HepG2 (cell line): ENCODE data around the gene PFKP.

ENCODE experiments used
- ATF3 ChIP-seq: sonication (generic); formaldehyde crosslinking; IDR thresholded peaks from 2 replicates; pipeline ENCODE4 v1.4.0; 2020; ENCODE audit warnings: missing genetic modification reagents
- BRF2 ChIP-seq: sonication (generic); formaldehyde crosslinking; IDR thresholded peaks from 2 replicates; pipeline ENCODE4 v1.8.1; 2022; ENCODE audit warnings: mild to moderate bottlenecking, missing genetic modification reagents
- CREB1 ChIP-seq, 2 experiments: fragments of 450-650 bp in 1 of 2; IDR thresholded peaks; 2 replicates each; pipeline ENCODE4 v1.6.1; 2016 to 2017; ENCODE audit warnings: control low read depth in 1 of 2, mild to moderate bottlenecking in 1 of 2, missing compliant biosample characterization in 1 of 2, missing genetic modification characterization in 1 of 2
- EZH2 ChIP-seq: conservative IDR thresholded peaks from 2 replicates; pipeline ENCODE4 v1.6.1; 2012; ENCODE audit warnings: mild to moderate bottlenecking, low read depth, low read length, moderate library complexity
- GLI4 ChIP-seq: sonication (generic); formaldehyde crosslinking; IDR thresholded peaks from 2 replicates; pipeline ENCODE4 v1.5.1; 2020; ENCODE audit warnings: missing genetic modification reagents, mild to moderate bottlenecking, moderate library complexity, borderline replicate concordance
- MED1 ChIP-seq: sonication (generic); formaldehyde crosslinking; IDR thresholded peaks from 2 replicates; pipeline ENCODE4 v1.4.0; 2020; ENCODE audit warnings: missing genetic modification reagents
- ZNF142 ChIP-seq: sonication (generic); formaldehyde crosslinking; IDR thresholded peaks from 2 replicates; pipeline ENCODE4 v1.4.0; 2020; ENCODE audit warnings: missing genetic modification reagents
- ZNF224 ChIP-seq: sonication (generic); formaldehyde crosslinking; IDR thresholded peaks from 2 replicates; pipeline ENCODE4 v1.5.0; 2020; ENCODE audit warnings: mild to moderate bottlenecking, missing genetic modification reagents
- ZNF543 ChIP-seq: sonication (generic); formaldehyde crosslinking; IDR thresholded peaks from 2 replicates; pipeline ENCODE4 v1.4.0; 2020; ENCODE audit warnings: mild to moderate bottlenecking, missing genetic modification reagents
- ZNF770 ChIP-seq: sonication (generic); formaldehyde crosslinking; IDR thresholded peaks from 2 replicates; pipeline ENCODE4 v1.5.0; 2020; ENCODE audit warnings: mild to moderate bottlenecking, missing genetic modification reagents
- ZSCAN31 ChIP-seq: sonication (generic); formaldehyde crosslinking; IDR thresholded peaks from 2 replicates; pipeline ENCODE4 v1.5.0; 2020; ENCODE audit warnings: low read depth, mild to moderate bottlenecking, missing genetic modification reagents
- TF ChIP-seq, protein P1 (sequence below): sonication (generic); formaldehyde crosslinking; IDR thresholded peaks from 2 replicates; pipeline ENCODE4 v1.5.0; 2020; ENCODE audit warnings: mild to moderate bottlenecking, missing genetic modification reagents, moderate library complexity
- TF ChIP-seq, protein P2 (sequence below): sonication (generic); formaldehyde crosslinking; IDR thresholded peaks from 2 replicates; pipeline ENCODE4 v1.5.0; 2020; ENCODE audit warnings: mild to moderate bottlenecking, missing genetic modification reagents, borderline replicate concordance

GRCh38 chr10:3154666-3155065, 87.3 kb downstream of the PFKP start:
- no peak for TF ChIP-seq ZNF543 (CRISPR knock-in tag)
- TF ChIP-seq CREB1 (IDR thresholded peaks at IDR 0.05): no peak
- TF ChIP-seq CREB1 (CRISPR knock-in tag; IDR thresholded peaks at IDR 0.05): no peak
- TF ChIP-seq, protein P1, sequence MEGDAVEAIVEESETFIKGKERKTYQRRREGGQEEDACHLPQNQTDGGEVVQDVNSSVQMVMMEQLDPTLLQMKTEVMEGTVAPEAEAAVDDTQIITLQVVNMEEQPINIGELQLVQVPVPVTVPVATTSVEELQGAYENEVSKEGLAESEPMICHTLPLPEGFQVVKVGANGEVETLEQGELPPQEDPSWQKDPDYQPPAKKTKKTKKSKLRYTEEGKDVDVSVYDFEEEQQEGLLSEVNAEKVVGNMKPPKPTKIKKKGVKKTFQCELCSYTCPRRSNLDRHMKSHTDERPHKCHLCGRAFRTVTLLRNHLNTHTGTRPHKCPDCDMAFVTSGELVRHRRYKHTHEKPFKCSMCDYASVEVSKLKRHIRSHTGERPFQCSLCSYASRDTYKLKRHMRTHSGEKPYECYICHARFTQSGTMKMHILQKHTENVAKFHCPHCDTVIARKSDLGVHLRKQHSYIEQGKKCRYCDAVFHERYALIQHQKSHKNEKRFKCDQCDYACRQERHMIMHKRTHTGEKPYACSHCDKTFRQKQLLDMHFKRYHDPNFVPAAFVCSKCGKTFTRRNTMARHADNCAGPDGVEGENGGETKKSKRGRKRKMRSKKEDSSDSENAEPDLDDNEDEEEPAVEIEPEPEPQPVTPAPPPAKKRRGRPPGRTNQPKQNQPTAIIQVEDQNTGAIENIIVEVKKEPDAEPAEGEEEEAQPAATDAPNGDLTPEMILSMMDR: no peak
- TF ChIP-seq, protein P2, sequence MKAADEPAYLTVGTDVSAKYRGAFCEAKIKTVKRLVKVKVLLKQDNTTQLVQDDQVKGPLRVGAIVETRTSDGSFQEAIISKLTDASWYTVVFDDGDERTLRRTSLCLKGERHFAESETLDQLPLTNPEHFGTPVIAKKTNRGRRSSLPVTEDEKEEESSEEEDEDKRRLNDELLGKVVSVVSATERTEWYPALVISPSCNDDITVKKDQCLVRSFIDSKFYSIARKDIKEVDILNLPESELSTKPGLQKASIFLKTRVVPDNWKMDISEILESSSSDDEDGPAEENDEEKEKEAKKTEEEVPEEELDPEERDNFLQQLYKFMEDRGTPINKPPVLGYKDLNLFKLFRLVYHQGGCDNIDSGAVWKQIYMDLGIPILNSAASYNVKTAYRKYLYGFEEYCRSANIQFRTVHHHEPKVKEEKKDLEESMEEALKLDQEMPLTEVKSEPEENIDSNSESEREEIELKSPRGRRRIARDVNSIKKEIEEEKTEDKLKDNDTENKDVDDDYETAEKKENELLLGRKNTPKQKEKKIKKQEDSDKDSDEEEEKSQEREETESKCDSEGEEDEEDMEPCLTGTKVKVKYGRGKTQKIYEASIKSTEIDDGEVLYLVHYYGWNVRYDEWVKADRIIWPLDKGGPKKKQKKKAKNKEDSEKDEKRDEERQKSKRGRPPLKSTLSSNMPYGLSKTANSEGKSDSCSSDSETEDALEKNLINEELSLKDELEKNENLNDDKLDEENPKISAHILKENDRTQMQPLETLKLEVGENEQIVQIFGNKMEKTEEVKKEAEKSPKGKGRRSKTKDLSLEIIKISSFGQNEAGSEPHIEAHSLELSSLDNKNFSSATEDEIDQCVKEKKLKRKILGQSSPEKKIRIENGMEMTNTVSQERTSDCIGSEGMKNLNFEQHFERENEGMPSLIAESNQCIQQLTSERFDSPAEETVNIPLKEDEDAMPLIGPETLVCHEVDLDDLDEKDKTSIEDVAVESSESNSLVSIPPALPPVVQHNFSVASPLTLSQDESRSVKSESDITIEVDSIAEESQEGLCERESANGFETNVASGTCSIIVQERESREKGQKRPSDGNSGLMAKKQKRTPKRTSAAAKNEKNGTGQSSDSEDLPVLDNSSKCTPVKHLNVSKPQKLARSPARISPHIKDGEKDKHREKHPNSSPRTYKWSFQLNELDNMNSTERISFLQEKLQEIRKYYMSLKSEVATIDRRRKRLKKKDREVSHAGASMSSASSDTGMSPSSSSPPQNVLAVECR (CRISPR knock-in tag): no peak
- no peak for TF ChIP-seq GLI4 (CRISPR knock-in tag)
- TF ChIP-seq ZNF142 (CRISPR knock-in tag): no peak
- no peak for TF ChIP-seq BRF2
- no peak for TF ChIP-seq ZNF770 (CRISPR knock-in tag)
- no peak for TF ChIP-seq ZSCAN31 (CRISPR knock-in tag)
- no peak for TF ChIP-seq EZH2
- TF ChIP-seq ATF3: no peak
- no peak for TF ChIP-seq MED1
- TF ChIP-seq ZNF224 (CRISPR knock-in tag): no peak
